HL-60 (cell line): ENCODE results near the gene BCO1.

Source experiments
- CTCF ChIP-seq: IDR thresholded peaks from one replicate; pipeline ENCODE4 v1.5.1; 2011; ENCODE audit warnings: low read length, control low read depth, inconsistent platforms; ENCODE audit not compliant: insufficient read depth
- GABPA ChIP-seq: IDR thresholded peaks from 2 replicates; pipeline ENCODE4 v1.6.1; 2012; ENCODE audit warnings: low read depth
- POLR2AphosphoS5 ChIP-seq: IDR thresholded peaks from 2 replicates; pipeline ENCODE4 v1.6.1; 2012; ENCODE audit warnings: low read depth

- TF ChIP-seq POLR2AphosphoS5 (no peak), CTCF (no peak), GABPA (no peak)
These were observed 19.3 kb upstream of the BCO1 start for GRCh38 chr16:81219151-81219550.
